K562 (cell line): ENCODE data around the gene NFATC3. TPM values are rescaled to one million over a fixed set of nuclear protein-coding genes. Genes with fewer than 3 reads are reported as not detected.

Experiments used
- ATAC-seq: fragments of 200-7000 bp; cut with Tn5 transposase; 3 replicates; pipeline ENCODE4 v1.9.1; 2020; ENCODE audit warnings: moderate library complexity
- BruUV-seq: library from RNA; stranded (reverse); fragments of 400-500 nt; replicated peaks from 2 replicates; lab custom pipeline; 2021; lab: Mats Ljungman, UMichigan
- CTCF ChIA-PET: fragments of 300-600 bp; formaldehyde crosslinking; extraction: SDS; loops from one replicate; lab custom pipeline; 2021; ENCODE audit warnings: low intra/inter-chr PET ratio; lab: Yijun Ruan, JAX
- POLR2A ChIA-PET: fragments of 300-600, 350-650 bp; sonication (Branson Sonifier 250); formaldehyde crosslinking; extraction: SDS; loops from one replicate; lab custom pipeline; 2021; ENCODE audit warnings: antibody characterized with exemption, inconsistent platforms; lab: Yijun Ruan, JAX
- DNase-seq, 4 experiments: peaks; one replicate each; pipeline versions ENCODE4 v3.0.0 to v3.0.0-alpha.2; 2011 to 2018; ENCODE audit warnings: low spot score in 3 of 4, mixed read lengths in 3 of 4; ENCODE audit errors: extremely low read depth in 1 of 4
- FAIRE-seq: peaks from 2 replicates; lab custom pipeline; 2011; peaks lifted over from hg19 to GRCh38; lab: Jason Lieb, UNC
- H2AFZ ChIP-seq: 2 replicates; pipeline ENCODE4 v1.6.0; 2011; ENCODE audit warnings: low read depth, low read length, control low read depth, inconsistent platforms
- H3K27ac ChIP-seq: fragments of 200-600 bp; 3 replicates; pipeline ENCODE4 v1.8.0; 2011; ENCODE audit warnings: low read depth, mild to moderate bottlenecking, control low read depth, inconsistent platforms, low read length, moderate library complexity, mixed read lengths; ENCODE audit errors: extremely low read depth
- H3K27me3 ChIP-seq, 2 experiments: fragments of 300-600 bp in 1 of 2; 2 replicates in 1 of 2; 3 replicates in 1 of 2; pipeline versions ENCODE4 v1.6.0 to v1.8.0; 2011; ENCODE audit warnings: inconsistent platforms in 2 of 2, low read length in 2 of 2, mild to moderate bottlenecking in 1 of 2, mixed read lengths in 1 of 2, moderate library complexity in 1 of 2; ENCODE audit not compliant: control insufficient read depth in 2 of 2, insufficient read depth in 2 of 2
- H3K36me3 ChIP-seq: fragments of 300-600 bp; 3 replicates; pipeline ENCODE4 v1.8.0; 2011; ENCODE audit warnings: mild to moderate bottlenecking, low read length, inconsistent platforms; ENCODE audit not compliant: control insufficient read depth, insufficient read depth
- H3K4me1 ChIP-seq, 2 experiments: fragments of 200-600 bp in 1 of 2; replicated peaks in 1 of 2; 2 replicates in 1 of 2; 3 replicates in 1 of 2; pipeline versions ENCODE4 v1.5.1 to v1.8.0; 2011; ENCODE audit warnings: inconsistent platforms in 2 of 2, low read length in 2 of 2, mild to moderate bottlenecking in 1 of 2, mixed read lengths in 1 of 2, moderate library complexity in 1 of 2; ENCODE audit not compliant: control insufficient read depth in 2 of 2, insufficient read depth in 2 of 2
- H3K4me2 ChIP-seq: 2 replicates; pipeline ENCODE4 v1.6.1; 2011; ENCODE audit warnings: low read length, control low read depth, inconsistent platforms, mixed read lengths; ENCODE audit not compliant: insufficient read depth
- H3K4me3 ChIP-seq: fragments of 200-600 bp; sonication (generic), shearing (Covaris generic); 2 replicates; pipeline ENCODE4 v1.5.1; 2016; ENCODE audit warnings: control low read depth, inconsistent platforms
- H3K79me2 ChIP-seq: fragments of 200-600 bp; 3 replicates; pipeline ENCODE4 v1.8.0; 2011; ENCODE audit warnings: low read length, inconsistent platforms; ENCODE audit not compliant: control insufficient read depth, insufficient read depth
- H3K9ac ChIP-seq, 2 experiments: 2 replicates each; pipeline versions ENCODE4 v1.6.0 to v1.6.1; 2011; ENCODE audit warnings: low read depth in 2 of 2, low read length in 2 of 2, control low read depth in 1 of 2, inconsistent platforms in 1 of 2, mild to moderate bottlenecking in 1 of 2, mixed read lengths in 1 of 2; ENCODE audit not compliant: insufficient read depth in 1 of 2
- H3K9me1 ChIP-seq: one replicate; pipeline ENCODE4 v1.6.0; 2011; ENCODE audit warnings: inconsistent platforms, mild to moderate bottlenecking, low read length, moderate library complexity; ENCODE audit not compliant: control insufficient read depth, insufficient read depth
- H3K9me3 ChIP-seq: replicated peaks from 2 replicates; pipeline ENCODE4 v1.5.1; 2011; ENCODE audit warnings: low read depth, low read length, inconsistent platforms; ENCODE audit not compliant: control insufficient read depth, insufficient read depth
- H4K20me1 ChIP-seq: replicated peaks from 2 replicates; pipeline ENCODE4 v1.6.1; 2011; ENCODE audit warnings: low read length, inconsistent platforms, mixed read lengths; ENCODE audit not compliant: control insufficient read depth, insufficient read depth
- CEBPG ChIP-seq, 3 experiments: fragments of 200-800 bp in 1 of 3; sonication (Bioruptor generic) in 1 of 3; sonication (generic) in 1 of 3; formaldehyde crosslinking in 1 of 3; IDR thresholded peaks in 2 of 3; conservative IDR thresholded peaks in 1 of 3; 2 replicates each; pipeline versions ENCODE4 v1.6.1 to v1.8.0; 2016 to 2022; ENCODE audit warnings: missing compliant biosample characterization in 2 of 3, missing genetic modification characterization in 2 of 3, mild to moderate bottlenecking in 1 of 3, missing genetic modification reagents in 1 of 3
- DIDO1 ChIP-seq: fragments of 450-650 bp; IDR thresholded peaks from 2 replicates; pipeline ENCODE4 v1.6.1; 2016; ENCODE audit warnings: low read depth, missing biosample characterization, missing genetic modification characterization
- JUNB ChIP-seq: fragments of 450-650 bp; formaldehyde crosslinking; conservative IDR thresholded peaks from 2 replicates; pipeline ENCODE4 v1.4.0; 2020; ENCODE audit warnings: mild to moderate bottlenecking
- SREBF1 ChIP-seq: fragments of 150-350 bp; IDR thresholded peaks from 2 replicates; pipeline ENCODE4 v1.6.1; 2014; ENCODE audit warnings: antibody characterized with exemption, low read depth, low read length, borderline replicate concordance
- TGIF2 ChIP-seq: sonication (generic); formaldehyde crosslinking; IDR thresholded peaks from 2 replicates; pipeline ENCODE4 v1.8.1; 2022; ENCODE audit warnings: mild to moderate bottlenecking, missing genetic modification reagents, moderate library complexity
- WGBS: fragments of 100-300 bp; shearing (Covaris generic); methylation state at CpG from one replicate; pipeline ENCODE4 v1.1.6; 2016; ENCODE audit warnings: low coverage, mixed read lengths; ENCODE audit not compliant: insufficient coverage; ENCODE audit errors: missing lambda C conversion rate; 5-methylcytosine and 5-hydroxymethylcytosine counted together
- in situ Hi-C: fragments of 300-500 bp; cut with MboI; formaldehyde crosslinking; loops from 4 replicates; pipeline ENCODE4 v1.15.0; 2018; ENCODE audit warnings: inconsistent platforms, mixed read lengths
- intact Hi-C: fragments of 100-400 bp; cut with micrococcal nuclease; formaldehyde crosslinking; loops from 2 replicates; pipeline ENCODE4 v1.14.2; 2022
- polyA plus RNA-seq, 8 experiments: library from polyadenylated mRNA; depleted of rRNA in 4 of 8; stranded (reverse) in 5 of 8; unstranded in 3 of 8; fragments of >200 nt; fragmentation: Nextera tagmentation in 2 of 8; fragmentation: Illumina TruSeq in 1 of 8; extraction: Ambion mirVana in 2 of 8; extraction: Trizol in 1 of 8; gene quantifications; 2 replicates each; pipeline versions ENCODE4 v1.2.1 to v1.2.3, GENCODE V29; 2011 to 2014; ENCODE audit warnings: inconsistent platforms in 1 of 8, missing spikeins in 1 of 8
- total RNA-seq, 7 experiments: library from RNA; depleted of rRNA in 6 of 7; stranded (reverse); fragments of >200 nt in 6 of 7; fragmentation: Illumina TruSeq in 2 of 7; extraction: Trizol in 2 of 7; gene quantifications; 2 replicates each; pipeline versions ENCODE4 v1.2.1 to v1.2.3, GENCODE V29; 2011 to 2021; ENCODE audit warnings: low replicate concordance in 1 of 7
- TF ChIP-seq, protein P1 (sequence below), 2 experiments: fragments of 450-650 bp in 1 of 2; sonication (generic) in 1 of 2; formaldehyde crosslinking in 1 of 2; IDR thresholded peaks in 1 of 2; conservative IDR thresholded peaks in 1 of 2; 2 replicates each; pipeline versions ENCODE4 v1.6.1 to v1.8.1; 2016 to 2023; ENCODE audit warnings: mild to moderate bottlenecking in 2 of 2, moderate library complexity in 2 of 2, inconsistent platforms in 1 of 2, missing genetic modification reagents in 1 of 2
- TF ChIP-seq, protein P2 (sequence below): fragments of 450-650 bp; formaldehyde crosslinking; IDR thresholded peaks from 2 replicates; pipeline ENCODE4 v1.4.0; 2022; ENCODE audit warnings: mild to moderate bottlenecking, moderate library complexity

NFATC3 gene
- total and polyA plus RNA-seq, 9 of the 15 experiments (the other 6 are each of a cell fraction or from before 2014, with no cell fraction given), result 15.7 to 98.4 (median 59.4) TPM

DNA sequence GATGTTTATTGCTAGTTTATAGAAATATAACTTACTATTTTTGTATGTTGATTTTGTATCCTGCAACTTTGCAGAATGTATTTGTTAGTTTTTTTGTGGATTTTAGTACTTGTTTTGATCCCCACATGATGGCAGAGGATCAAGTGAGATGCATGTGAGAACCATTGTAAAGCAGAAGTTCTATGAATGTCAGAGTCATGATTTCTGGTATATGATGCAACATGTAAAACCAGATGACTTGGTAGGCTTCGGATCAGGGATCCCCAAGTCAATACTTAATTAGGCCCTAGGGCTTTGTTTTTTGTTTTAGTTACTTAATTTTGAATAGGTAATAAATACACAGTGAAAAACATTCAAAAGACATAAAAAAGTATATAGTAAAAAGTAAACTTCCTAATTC, 104.9 kb downstream of the NFATC3 start (continued):
- TF ChIP-seq, protein P1, sequence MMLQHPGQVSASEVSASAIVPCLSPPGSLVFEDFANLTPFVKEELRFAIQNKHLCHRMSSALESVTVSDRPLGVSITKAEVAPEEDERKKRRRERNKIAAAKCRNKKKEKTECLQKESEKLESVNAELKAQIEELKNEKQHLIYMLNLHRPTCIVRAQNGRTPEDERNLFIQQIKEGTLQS (IDR thresholded peaks at IDR 0.05), result peak; percentile 53
- TF ChIP-seq, protein P1 (CRISPR knock-in tag; conservative IDR thresholded peaks at IDR 0.05), result no peak
- TF ChIP-seq CEBPG (CRISPR knock-in tag; IDR thresholded peaks at IDR 0.05), result peak; percentile 48; the same call in 1 of the 2 replicates
- peak; percentile 54 to 55; a peak in 3 of 4 replicates for TF ChIP-seq CEBPG (tag; conservative IDR thresholded peaks at IDR 0.05 in 1 of 2, IDR thresholded peaks at IDR 0.05 in 1 of 2)
- no peak for TF ChIP-seq SREBF1
- TF ChIP-seq JUNB (CRISPR knock-in tag), result no peak

DNA sequence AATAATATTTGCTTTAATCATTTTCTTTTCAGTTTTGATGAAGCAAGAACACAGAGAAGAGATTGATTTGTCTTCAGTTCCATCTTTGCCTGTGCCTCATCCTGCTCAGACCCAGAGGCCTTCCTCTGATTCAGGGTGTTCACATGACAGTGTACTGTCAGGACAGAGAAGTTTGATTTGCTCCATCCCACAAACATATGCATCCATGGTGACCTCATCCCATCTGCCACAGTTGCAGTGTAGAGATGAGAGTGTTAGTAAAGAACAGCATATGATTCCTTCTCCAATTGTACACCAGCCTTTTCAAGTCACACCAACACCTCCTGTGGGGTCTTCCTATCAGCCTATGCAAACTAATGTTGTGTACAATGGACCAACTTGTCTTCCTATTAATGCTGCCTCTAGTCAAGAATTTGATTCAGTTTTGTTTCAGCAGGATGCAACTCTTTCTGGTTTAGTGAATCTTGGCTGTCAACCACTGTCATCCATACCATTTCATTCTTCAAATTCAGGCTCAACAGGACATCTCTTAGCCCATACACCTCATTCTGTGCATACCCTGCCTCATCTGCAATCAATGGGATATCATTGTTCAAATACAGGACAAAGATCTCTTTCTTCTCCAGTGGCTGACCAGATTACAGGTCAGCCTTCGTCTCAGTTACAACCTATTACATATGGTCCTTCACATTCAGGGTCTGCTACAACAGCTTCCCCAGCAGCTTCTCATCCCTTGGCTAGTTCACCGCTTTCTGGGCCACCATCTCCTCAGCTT, 105.8 kb downstream of the NFATC3 start:
- TF ChIP-seq, protein P2, sequence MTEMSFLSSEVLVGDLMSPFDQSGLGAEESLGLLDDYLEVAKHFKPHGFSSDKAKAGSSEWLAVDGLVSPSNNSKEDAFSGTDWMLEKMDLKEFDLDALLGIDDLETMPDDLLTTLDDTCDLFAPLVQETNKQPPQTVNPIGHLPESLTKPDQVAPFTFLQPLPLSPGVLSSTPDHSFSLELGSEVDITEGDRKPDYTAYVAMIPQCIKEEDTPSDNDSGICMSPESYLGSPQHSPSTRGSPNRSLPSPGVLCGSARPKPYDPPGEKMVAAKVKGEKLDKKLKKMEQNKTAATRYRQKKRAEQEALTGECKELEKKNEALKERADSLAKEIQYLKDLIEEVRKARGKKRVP (CRISPR knock-in tag), result no peak
- TF ChIP-seq DIDO1 (no peak), TGIF2 (CRISPR knock-in tag) (no peak)
- ChIA-PET CTCF (no interaction called here), POLR2A (no interaction called here)
- no peak overlapping the region for H3K9ac ChIP-seq
- no peaks in the 10 kb centered on the region for H3K9me1 ChIP-seq
- intact Hi-C loops, result no loop called here
- no peaks in the 10 kb centered on the region for H4K20me1 ChIP-seq
- WGBS, result 93% methylated on average over 2 of the region's 2 CpGs
- H3K9me3 ChIP-seq, result no peaks in the 10 kb centered on the region
- H3K27ac ChIP-seq, result no peak overlapping the region
- FAIRE-seq, result no peak
- H3K36me3 ChIP-seq, result peaks cover 81% of the 10 kb centered on the region
- no peak for DNase-seq
- in situ Hi-C loops, result no loop called here
- H3K27me3 ChIP-seq, result no peaks in the 10 kb centered on the region
- peaks cover 0 to 6% of the 10 kb centered on the region in 2 experiments; a peak in 1 of 5 replicates for H3K4me1 ChIP-seq
- H3K79me2 ChIP-seq, result peaks cover 14% of the 10 kb centered on the region; the same call in 2 of the 3 replicates
- BruUV-seq, result TSS peak; percentile 38
- no peak overlapping the region for H3K4me2 ChIP-seq
- H3K4me3 ChIP-seq, result no peak overlapping the region
- ATAC-seq, result no peak
- no peak overlapping the region for H2AFZ ChIP-seq
